Endothelial cell of umbilical vein (primary cell): ENCODE data around the gene DIABLO. TPM values are rescaled to one million over a fixed set of nuclear protein-coding genes. Genes with fewer than 3 reads are reported as not detected.

Experiments used
- BruUV-seq: library from RNA; stranded (reverse); fragments of 400-500 nt; replicated peaks from 2 replicates; lab custom pipeline; 2021; lab: Mats Ljungman, UMichigan
- CTCF ChIA-PET: fragments of 300-600, 350-600 bp; sonication (Branson Sonifier 250); formaldehyde crosslinking; loops from one replicate; lab custom pipeline; 2021; ENCODE audit warnings: antibody characterized with exemption, inconsistent platforms; lab: Charles Lee
- POLR2A ChIA-PET: fragments of 300-600, 350-600 bp; sonication (Branson Sonifier 250); formaldehyde crosslinking; loops from one replicate; lab custom pipeline; 2021; ENCODE audit warnings: antibody characterized with exemption, inconsistent platforms; lab: Charles Lee
- DNase-seq: peaks from one replicate; pipeline ENCODE4 v3.0.0-alpha.2; 2011; ENCODE audit warnings: low read depth, low spot score
- FAIRE-seq: peaks from 2 replicates; lab custom pipeline; 2011; peaks lifted over from hg19 to GRCh38; lab: Jason Lieb, UNC
- H2AFZ ChIP-seq: 2 replicates; pipeline ENCODE4 v1.6.0; 2012; ENCODE audit warnings: low read depth, low read length, control low read depth, inconsistent platforms
- H3K27ac ChIP-seq: 2 replicates; pipeline ENCODE4 v1.5.1; 2011; ENCODE audit warnings: low read depth, mild to moderate bottlenecking, control low read depth, low read length, moderate library complexity; ENCODE audit not compliant: insufficient read depth
- H3K27me3 ChIP-seq, 2 experiments: 2 replicates each; pipeline versions ENCODE4 v1.6.0 to v1.6.1; 2011; ENCODE audit warnings: low read length in 2 of 2, mixed read lengths in 1 of 2; ENCODE audit not compliant: control insufficient read depth in 2 of 2, insufficient read depth in 2 of 2
- H3K36me3 ChIP-seq, 2 experiments: 2 replicates in 1 of 2; 3 replicates in 1 of 2; pipeline ENCODE4 v1.5.1; 2011; ENCODE audit warnings: low read length in 2 of 2, mild to moderate bottlenecking in 1 of 2, moderate library complexity in 1 of 2; ENCODE audit not compliant: control insufficient read depth in 2 of 2, insufficient read depth in 2 of 2; ENCODE audit errors: extremely low read depth in 1 of 2
- H3K4me1 ChIP-seq: 3 replicates; pipeline ENCODE4 v1.5.1; 2011; ENCODE audit warnings: mild to moderate bottlenecking, low read length; ENCODE audit not compliant: control insufficient read depth, insufficient read depth; ENCODE audit errors: extremely low read depth
- H3K4me2 ChIP-seq: 2 replicates; pipeline ENCODE4 v1.6.1; 2011; ENCODE audit warnings: low read length, control low read depth, mixed read lengths; ENCODE audit not compliant: insufficient read depth
- H3K4me3 ChIP-seq, 3 experiments: fragments of 200-600 bp in 1 of 3; sonication (generic), shearing (Covaris generic) in 1 of 3; replicated peaks in 1 of 3; 2 replicates each; pipeline ENCODE4 v1.5.1; 2011 to 2016; ENCODE audit warnings: control low read depth in 3 of 3, low read length in 3 of 3, mild to moderate bottlenecking in 2 of 3, inconsistent platforms in 1 of 3, low read depth in 1 of 3, moderate library complexity in 1 of 3; ENCODE audit not compliant: insufficient read depth in 1 of 3
- H3K79me2 ChIP-seq: 2 replicates; pipeline ENCODE4 v1.6.0; 2012; ENCODE audit warnings: low read length, inconsistent platforms; ENCODE audit not compliant: control insufficient read depth, insufficient read depth
- H3K9ac ChIP-seq: replicated peaks from 2 replicates; pipeline ENCODE3; 2011; ENCODE audit warnings: low read length, control low read depth; ENCODE audit not compliant: insufficient read depth; ENCODE audit errors: extremely low read depth
- H3K9me1 ChIP-seq: replicated peaks from 3 replicates; pipeline ENCODE4 v1.6.0; 2011; ENCODE audit warnings: mild to moderate bottlenecking, low read length; ENCODE audit not compliant: control insufficient read depth, insufficient read depth; ENCODE audit errors: extremely low read depth
- H3K9me3 ChIP-seq: replicated peaks from 2 replicates; pipeline ENCODE4 v1.5.1; 2012; ENCODE audit warnings: low read length, inconsistent platforms; ENCODE audit not compliant: control insufficient read depth, insufficient read depth
- H4K20me1 ChIP-seq: replicated peaks from 2 replicates; pipeline ENCODE3; 2011; ENCODE audit warnings: mild to moderate bottlenecking, low read length; ENCODE audit not compliant: control insufficient read depth, insufficient read depth; ENCODE audit errors: extremely low read depth
- CTCF ChIP-seq, 2 donors: IDR thresholded peaks; 1 replicate in 1 of 2; 2 replicates in 1 of 2; pipeline ENCODE4 v1.5.1; 2011; ENCODE audit warnings: low read length in 2 of 2, mild to moderate bottlenecking in 2 of 2, moderate library complexity in 2 of 2, control low read depth in 1 of 2, inconsistent platforms in 1 of 2, low read depth in 1 of 2; ENCODE audit not compliant: insufficient read depth in 1 of 2; ENCODE audit errors: extremely low read depth in 1 of 2
- FOS ChIP-seq: IDR thresholded peaks from 2 replicates; pipeline ENCODE4 v1.6.1; 2011; ENCODE audit warnings: mild to moderate bottlenecking, low read length, moderate library complexity, borderline replicate concordance; ENCODE audit not compliant: insufficient read depth
- GATA2 ChIP-seq: IDR thresholded peaks from 2 replicates; pipeline ENCODE4 v1.7.0; 2011; ENCODE audit warnings: low read depth, mild to moderate bottlenecking, moderate library complexity, mixed read lengths, low read length; ENCODE audit not compliant: insufficient read length, insufficient read depth
- MYC ChIP-seq: IDR thresholded peaks from one replicate; pipeline ENCODE4 v1.6.1; 2011; ENCODE audit warnings: mild to moderate bottlenecking, low read depth, low read length
- POLR2AphosphoS5 ChIP-seq: IDR thresholded peaks from 2 replicates; pipeline ENCODE4 v1.6.1; 2012; ENCODE audit warnings: low read depth, mild to moderate bottlenecking, control low read depth, low read length, moderate library complexity; ENCODE audit not compliant: insufficient read depth
- dilution Hi-C: fragments of 300-500 bp; cut with MboI; formaldehyde crosslinking; loops from one replicate; pipeline ENCODE4 v1.15.0; 2019; ENCODE audit warnings: low sequenced_read_pairs; ENCODE audit not compliant: extremely low pct_ligation_motif_present
- intact Hi-C: fragments of 100-400 bp; cut with micrococcal nuclease; formaldehyde crosslinking; loops from one replicate; pipeline ENCODE4 v1.10.0; 2022
- polyA plus RNA-seq, 4 experiments: library from polyadenylated mRNA; depleted of rRNA in 3 of 4; stranded (reverse) in 3 of 4; unstranded in 1 of 4; fragments of >200 nt; gene quantifications; 2 replicates each; pipeline versions ENCODE4 v1.2.1 to v1.2.3, GENCODE V29; 2011 to 2012; ENCODE audit warnings: missing spikeins in 1 of 4
- total RNA-seq: library from RNA; stranded (reverse); gene quantifications from 2 replicates; pipeline ENCODE4 v1.2.3, GENCODE V29; 2021
- TF ChIP-seq, protein P1 (sequence below): IDR thresholded peaks from 2 replicates; pipeline ENCODE4 v1.6.1; 2011; ENCODE audit not compliant: insufficient read depth, insufficient read length

The DIABLO gene
- total and polyA plus RNA-seq, 2 donors (not counting 3 experiments of a cell fraction or from before 2014, with no cell fraction given): 49.9 to 55.4 TPM

GRCh38 chr12:122230798-122231197 lies 4.9 kb upstream of the DIABLO start:
- intact Hi-C loops (no loop called here), dilution Hi-C loops (no loop called here)
- H3K36me3 ChIP-seq: peaks cover 2 to 9% of the 10 kb centered on the region in 2 experiments
- H3K9ac ChIP-seq: no peak overlapping the region
- ChIA-PET CTCF (interaction anchor here (1.7 kb wide), 1 partner anchor 20 kb away, joined by 3 read pairs; no protein-coding TSS in a partner anchor), POLR2A (no interaction called here)
- DNase-seq (no peak), FAIRE-seq (no peak)
- H3K79me2 ChIP-seq: no peaks in the 10 kb centered on the region
- BruUV-seq: no TSS peak
- no peak for TF ChIP-seq GATA2
- TF ChIP-seq MYC: no peak
- TF ChIP-seq POLR2AphosphoS5: no peak
- TF ChIP-seq CTCF (IDR thresholded peaks at IDR 0.05; ENCODE audit: extremely low read depth in 1 of 2, insufficient read depth in 1 of 2, low read depth in 1 of 2, low read length in 2 of 2): no peak
- TF ChIP-seq FOS: no peak
- TF ChIP-seq, protein P1, sequence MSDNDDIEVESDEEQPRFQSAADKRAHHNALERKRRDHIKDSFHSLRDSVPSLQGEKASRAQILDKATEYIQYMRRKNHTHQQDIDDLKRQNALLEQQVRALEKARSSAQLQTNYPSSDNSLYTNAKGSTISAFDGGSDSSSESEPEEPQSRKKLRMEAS: no peak
- no peak overlapping the region for H3K4me3 ChIP-seq
- H4K20me1 ChIP-seq: no peaks in the 10 kb centered on the region
- no peaks in the 10 kb centered on the region for H3K9me3 ChIP-seq
- H3K27me3 ChIP-seq: no peaks in the 10 kb centered on the region
- no peak overlapping the region for H2AFZ ChIP-seq
- no peak overlapping the region for H3K4me2 ChIP-seq
- no peaks in the 10 kb centered on the region for H3K9me1 ChIP-seq
- peaks cover 3% of the 10 kb centered on the region for H3K4me1 ChIP-seq
- H3K27ac ChIP-seq: no peak overlapping the region
